B cell (primary cell): ENCODE results near the gene OTOF. TPM values are rescaled to one million over a fixed set of nuclear protein-coding genes. Genes with fewer than 3 reads are reported as not detected.

Source experiments
- ATAC-seq: fragments of 200-7000 bp; cut with Tn5 transposase; one replicate; pipeline ENCODE4 v1.10.0; 2021; ENCODE audit warnings: low read depth, mild to moderate bottlenecking, moderate number of reproducible peaks, moderate library complexity
- CTCF ChIA-PET: fragments of 350-600 bp; sonication (Branson Sonifier 250); formaldehyde crosslinking; loops from one replicate; lab custom pipeline; 2021; ENCODE audit warnings: antibody characterized with exemption, inconsistent platforms; lab: Charles Lee
- POLR2A ChIA-PET: fragments of 350-600 bp; sonication (Branson Sonifier 250); formaldehyde crosslinking; loops from one replicate; lab custom pipeline; 2021; ENCODE audit warnings: antibody characterized with exemption; lab: Charles Lee
- DNase-seq: peaks from one replicate; pipeline ENCODE4 v3.0.0; 2013
- H2AFZ ChIP-seq: 2 replicates; pipeline ENCODE4 v1.6.1; 2012; ENCODE audit warnings: mild to moderate bottlenecking, low read depth, low read length; ENCODE audit not compliant: insufficient read depth, poor library complexity, severe bottlenecking
- H3K27ac ChIP-seq, 2 donors: 1 replicate in 1 of 2; 2 replicates in 1 of 2; pipeline ENCODE4 v1.5.1; 2012 to 2013; ENCODE audit warnings: low read length in 2 of 2, mild to moderate bottlenecking in 2 of 2, moderate library complexity in 1 of 2
- H3K27me3 ChIP-seq, 4 experiments: fragments of 200-600 bp in 1 of 4; sonication (generic) in 1 of 4; replicated peaks in 1 of 4; 1 replicate in 2 of 4; 2 replicates in 2 of 4; pipeline versions ENCODE4 v1.6.1 to v1.7.0; 2013 to 2016; ENCODE audit warnings: low read length in 3 of 4, mild to moderate bottlenecking in 2 of 4, mixed read lengths in 1 of 4, moderate library complexity in 1 of 4; ENCODE audit not compliant: insufficient read depth in 4 of 4, control insufficient read depth in 3 of 4; ENCODE audit errors: control extremely low read depth in 1 of 4
- H3K36me3 ChIP-seq, 2 experiments: replicated peaks in 1 of 2; 1 replicate in 1 of 2; 2 replicates in 1 of 2; pipeline versions ENCODE4 v1.6.1 to v1.7.1; 2013; ENCODE audit warnings: low read length in 1 of 2; ENCODE audit not compliant: insufficient read depth in 2 of 2, control insufficient read depth in 1 of 2; ENCODE audit errors: control extremely low read depth in 1 of 2, extremely low read depth in 1 of 2
- H3K4me1 ChIP-seq, 2 donors: fragments of 200-600 bp in 1 of 2; sonication (generic) in 1 of 2; 1 replicate in 1 of 2; 2 replicates in 1 of 2; pipeline versions ENCODE4 v1.5.1 to v1.6.1; 2013 to 2017; ENCODE audit warnings: low read length in 2 of 2; ENCODE audit not compliant: control insufficient read depth in 2 of 2, insufficient read depth in 2 of 2
- H3K4me2 ChIP-seq: replicated peaks from 2 replicates; pipeline ENCODE3; 2012; ENCODE audit warnings: mild to moderate bottlenecking, low read depth, low read length; ENCODE audit not compliant: poor library complexity, severe bottlenecking
- H3K4me3 ChIP-seq, 5 experiments: fragments of 200-600 bp in 1 of 5; sonication (generic) in 1 of 5; 1 replicate in 3 of 5; 2 replicates in 2 of 5; pipeline versions ENCODE4 v1.5.1 to v1.7.0; 2011 to 2016; ENCODE audit warnings: low read length in 4 of 5, mild to moderate bottlenecking in 4 of 5, low read depth in 2 of 5, control low read depth in 1 of 5, moderate library complexity in 1 of 5; ENCODE audit not compliant: insufficient read depth in 1 of 5; ENCODE audit errors: control extremely low read depth in 1 of 5, extremely low read depth in 1 of 5
- H3K79me2 ChIP-seq: fragments of 200-600 bp; sonication (generic); one replicate; pipeline ENCODE4 v1.6.0; 2016; ENCODE audit warnings: low read length; ENCODE audit not compliant: control insufficient read depth, insufficient read depth
- H3K9ac ChIP-seq: fragments of 200-600 bp; sonication (generic); 2 replicates; pipeline ENCODE4 v1.6.1; 2017; ENCODE audit warnings: mild to moderate bottlenecking, low read length, moderate library complexity
- H3K9me3 ChIP-seq, 3 donors: one replicate each; pipeline versions ENCODE4 v1.6.1 to v1.7.1; 2013; ENCODE audit warnings: low read length in 2 of 3; ENCODE audit not compliant: control insufficient read depth in 2 of 3, insufficient read depth in 1 of 3; ENCODE audit errors: control extremely low read depth in 1 of 3
- H4K20me1 ChIP-seq: 2 replicates; pipeline ENCODE4 v1.6.0; 2012; ENCODE audit warnings: mild to moderate bottlenecking, low read length; ENCODE audit not compliant: insufficient read depth, control insufficient read depth, poor library complexity, severe bottlenecking
- H3K27ac Mint-ChIP-seq: one replicate; pipeline ENCODE4 v1.8.0; 2021; ENCODE audit warnings: mixed read lengths
- H3K27me3 Mint-ChIP-seq: one replicate; pipeline ENCODE4 v1.8.0; 2021; ENCODE audit warnings: mixed read lengths
- H3K4me1 Mint-ChIP-seq: one replicate; pipeline ENCODE4 v1.8.0; 2021; ENCODE audit warnings: mixed read lengths
- H3K4me3 Mint-ChIP-seq: one replicate; pipeline ENCODE4 v1.8.0; 2021; ENCODE audit warnings: mixed read lengths
- H3K9me3 Mint-ChIP-seq: one replicate; pipeline ENCODE4 v1.8.0; 2022; ENCODE audit warnings: mixed read lengths; ENCODE audit not compliant: insufficient read depth
- CTCF ChIP-seq: fragments of 200-600 bp; IDR thresholded peaks from one replicate; pipeline ENCODE4 v1.8.0; 2022; ENCODE audit warnings: antibody characterized with exemption, mild to moderate bottlenecking
- EZH2 ChIP-seq: IDR thresholded peaks from 2 replicates; pipeline ENCODE4 v1.6.1; 2012; ENCODE audit warnings: borderline replicate concordance, low read depth, mild to moderate bottlenecking, moderate library complexity, low read length; ENCODE audit not compliant: insufficient read depth, poor library complexity, severe bottlenecking
- WGBS: methylation state at CpG from one replicate; pipeline ENCODE4 v1.1.5; 2013; ENCODE audit warnings: missing lambda C conversion rate; ENCODE audit not compliant: insufficient coverage; 5-methylcytosine and 5-hydroxymethylcytosine counted together
- intact Hi-C: fragments of 100-400 bp; cut with micrococcal nuclease; formaldehyde crosslinking; loops from one replicate; pipeline ENCODE4 v1.10.0; 2022
- polyA plus RNA-seq: library from polyadenylated mRNA; depleted of rRNA; stranded (reverse); fragments of >200 nt; gene quantifications from 2 replicates; pipeline ENCODE4 v1.2.3, GENCODE V29; 2012
- total RNA-seq, 2 donors: library from RNA; stranded (reverse); fragments of 120-200 nt in 1 of 2; gene quantifications; 1 replicate in 1 of 2; 2 replicates in 1 of 2; pipeline versions ENCODE4 v1.2.3 to v1.2.4, GENCODE V29; 2013 to 2022

Gene OTOF
- total and polyA plus RNA-seq, 2 donors (not counting 1 experiment from before 2014, with no cell fraction given), result not detected

- Mint-ChIP-seq H3K9me3 (no peaks in the 10 kb centered on the region), H3K4me1 (peaks cover 3% of the 10 kb centered on the region), H3K27me3 (peaks cover 8% of the 10 kb centered on the region), H3K27ac (no peak overlapping the region), H3K4me3 (no peak overlapping the region)
- Histone ChIP-seq H3K27ac (no peak overlapping the region), H3K4me2 (no peak overlapping the region), H3K27me3 (no peaks in the 10 kb centered on the region), H3K9ac (no peak overlapping the region), H3K36me3 (no peaks in the 10 kb centered on the region), H4K20me1 (no peaks in the 10 kb centered on the region), H2AFZ (no peak overlapping the region), H3K9me3 (peaks cover 0 to 3% (median 0%) of the 10 kb centered on the region in 3 donors), H3K4me3 (no peak overlapping the region), H3K4me1 (no peaks in the 10 kb centered on the region), H3K79me2 (no peaks in the 10 kb centered on the region)
- ChIA-PET CTCF (no interaction called here), POLR2A (no interaction called here)
- DNase-seq (no peak), ATAC-seq (no peak)
- no peak for TF ChIP-seq CTCF
- no peak for TF ChIP-seq EZH2
- WGBS, result 93% methylated on average over 3 of the region's 5 CpGs
- intact Hi-C loops, result no loop called here
Measured at GRCh38 chr2:26478366-26478765, 442 bp upstream of the OTOF start.

DNA sequence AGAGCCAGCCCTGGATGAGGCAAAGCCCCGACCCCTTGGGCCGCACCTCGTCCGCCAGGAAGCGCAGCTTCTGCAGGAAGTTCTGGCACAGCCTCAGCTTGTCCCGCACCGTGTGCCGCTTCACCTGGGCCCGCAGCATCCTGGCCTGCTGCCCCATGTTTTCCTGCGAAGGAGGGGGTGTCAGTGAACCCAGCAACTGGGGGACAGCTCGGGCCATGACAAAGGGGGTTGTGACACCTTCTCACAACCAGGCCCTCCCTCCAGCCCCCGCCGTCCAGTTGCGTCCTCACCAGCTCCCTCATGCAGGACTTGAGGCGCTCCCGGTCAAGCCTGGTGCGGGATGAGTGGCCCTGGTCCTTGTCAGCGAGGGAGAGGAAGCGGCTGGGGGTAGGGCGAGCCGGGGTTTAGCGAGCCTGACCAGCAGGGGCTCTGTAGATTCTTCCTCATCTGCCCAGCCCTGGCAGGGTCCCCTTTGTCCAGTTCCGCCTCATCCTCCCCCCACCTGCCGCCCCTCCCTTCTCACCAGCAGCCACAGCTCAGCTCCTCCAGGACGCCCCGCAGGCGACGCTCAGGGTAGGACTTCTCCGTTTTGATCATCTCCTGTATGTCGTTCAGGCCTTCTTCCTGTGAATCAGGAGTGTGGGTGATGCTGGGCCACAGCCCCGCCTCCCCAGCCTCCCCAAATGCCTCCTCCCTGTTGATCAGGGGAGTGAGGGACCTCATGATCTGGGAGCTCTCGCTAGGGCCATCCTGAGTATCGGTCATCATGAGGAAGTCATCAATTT is 606 bp downstream of the OTOF start:
- ATAC-seq, result no peak

More for the DNA sequence above, 606 bp downstream of the OTOF start:
- Histone ChIP-seq H3K27me3 (no peaks in the 10 kb centered on the region), H3K4me1 (no peaks in the 10 kb centered on the region), H3K9me3 (peaks cover 0 to 2% (median 0%) of the 10 kb centered on the region in 3 donors), H3K36me3 (no peaks in the 10 kb centered on the region), H3K9ac (no peak overlapping the region), H3K79me2 (no peaks in the 10 kb centered on the region), H3K4me2 (no peak overlapping the region), H3K27ac (no peak overlapping the region), H2AFZ (no peak overlapping the region), H3K4me3 (no peak overlapping the region), H4K20me1 (no peaks in the 10 kb centered on the region)
- TF ChIP-seq CTCF (no peak), EZH2 (no peak)
- Mint-ChIP-seq H3K27ac (no peak overlapping the region), H3K4me1 (peaks cover 3% of the 10 kb centered on the region), H3K27me3 (peaks cover 3% of the 10 kb centered on the region), H3K9me3 (no peaks in the 10 kb centered on the region), H3K4me3 (no peak overlapping the region)
- DNase-seq, result no peak
- WGBS, result 58% methylated on average over 33 of the region's 33 CpGs
- intact Hi-C loops, result no loop called here
- POLR2A ChIA-PET, result no interaction called here
- CTCF ChIA-PET, result no interaction called here
